A549 (cell line): ENCODE measurements around the gene PROSER3. TPM values are rescaled to one million over a fixed set of nuclear protein-coding genes. Genes with fewer than 3 reads are reported as not detected.

ENCODE experiments used
- ATAC-seq, 2 experiments: fragments of 200-7000 bp in 1 of 2; fragments of >200 bp in 1 of 2; cut with Nextera tagmentation in 1 of 2; cut with Tn5 transposase in 1 of 2; 3 replicates each; pipeline versions ENCODE4 v1.8.0 to v1.9.1; 2018 to 2020; ENCODE audit warnings: mild to moderate bottlenecking in 1 of 2, moderate library complexity in 1 of 2
- CTCF ChIA-PET: fragments of 300-600 bp; sonication (Branson Sonifier 250); formaldehyde crosslinking; extraction: SDS; loops from one replicate; lab custom pipeline; 2021; ENCODE audit warnings: antibody characterized with exemption, inconsistent platforms; lab: Yijun Ruan, JAX
- POLR2A ChIA-PET: fragments of 350-600 bp; formaldehyde crosslinking; extraction: SDS; loops from one replicate; lab custom pipeline; 2021; ENCODE audit warnings: antibody characterized with exemption, inconsistent platforms; lab: Yijun Ruan, JAX
- DNase-seq, 2 experiments: peaks; one replicate each; pipeline versions ENCODE4 v3.0.0 to v3.0.0-alpha.2; 2011 to 2016; ENCODE audit warnings: low read depth in 1 of 2, low spot score in 1 of 2
- FAIRE-seq: peaks from 2 replicates; lab custom pipeline; 2011; peaks lifted over from hg19 to GRCh38; lab: Jason Lieb, UNC
- H3K27ac ChIP-seq, 2 experiments: fragments of >200 bp; sonication (Bioruptor Twin); formaldehyde crosslinking; 3 replicates each; pipeline ENCODE4 v1.5.1; 2016 to 2017
- H3K4me1 ChIP-seq: fragments of >200 bp; sonication (Bioruptor Twin); formaldehyde crosslinking; 3 replicates; pipeline ENCODE4 v1.6.1; 2016
- H3K4me2 ChIP-seq: fragments of >200 bp; sonication (Bioruptor Twin); formaldehyde crosslinking; 3 replicates; pipeline ENCODE4 v1.6.1; 2016
- H3K4me3 ChIP-seq: fragments of >200 bp; sonication (Bioruptor Twin); formaldehyde crosslinking; 3 replicates; pipeline ENCODE4 v1.5.1; 2016
- H3K9me3 ChIP-seq: fragments of >200 bp; sonication (Bioruptor Twin); formaldehyde crosslinking; 3 replicates; pipeline ENCODE4 v1.6.1; 2016
- ATOH8 ChIP-seq: fragments of 250-450 bp; sonication (Bioruptor Pico); IDR thresholded peaks from 2 replicates; pipeline ENCODE4 v1.5.0; 2020; ENCODE audit warnings: low read depth, mild to moderate bottlenecking, moderate library complexity
- CEBPB ChIP-seq, 2 experiments: fragments of >200 bp in 1 of 2; sonication (Bioruptor Twin) in 1 of 2; formaldehyde crosslinking in 1 of 2; IDR thresholded peaks; 2 replicates each; pipeline ENCODE4 v1.6.1; 2012 to 2016
- E2F6 ChIP-seq: IDR thresholded peaks from 2 replicates; pipeline ENCODE4 v1.6.1; 2012; ENCODE audit warnings: low read depth, borderline replicate concordance
- EHMT2 ChIP-seq: fragments of 200-600 bp; sonication (generic); IDR thresholded peaks from 2 replicates; pipeline ENCODE4 v1.6.1; 2016; ENCODE audit warnings: antibody characterized with exemption, low read depth, mild to moderate bottlenecking, moderate library complexity
- EP300 ChIP-seq, 2 experiments: fragments of >200 bp; sonication (Bioruptor Twin); formaldehyde crosslinking; IDR thresholded peaks; 2 replicates in 1 of 2; 3 replicates in 1 of 2; pipeline ENCODE4 v1.6.1; 2016 to 2017
- ESRRA ChIP-seq: fragments of 150-350 bp; IDR thresholded peaks from 2 replicates; pipeline ENCODE4 v1.6.1; 2014; ENCODE audit warnings: mild to moderate bottlenecking, low read length, borderline replicate concordance
- FOSB ChIP-seq: fragments of 250-450 bp; sonication (Bioruptor Pico); IDR thresholded peaks from 2 replicates; pipeline ENCODE4 v1.5.0; 2020; ENCODE audit warnings: mild to moderate bottlenecking, moderate library complexity
- FOXS1 ChIP-seq: fragments of 250-450 bp; sonication (Bioruptor Pico); IDR thresholded peaks from 2 replicates; pipeline ENCODE4 v1.5.0; 2020; ENCODE audit warnings: mild to moderate bottlenecking, moderate library complexity
- GATA3 ChIP-seq: IDR thresholded peaks from 2 replicates; pipeline ENCODE4 v1.6.1; 2012; ENCODE audit warnings: borderline replicate concordance
- HES2 ChIP-seq: fragments of >200 bp; sonication (Bioruptor Twin); formaldehyde crosslinking; IDR thresholded peaks from 2 replicates; pipeline ENCODE4 v1.6.1; 2016
- HOXA7 ChIP-seq: fragments of 250-450 bp; sonication (Bioruptor Pico); IDR thresholded peaks from 2 replicates; pipeline ENCODE4 v1.5.0; 2020; ENCODE audit warnings: mild to moderate bottlenecking, moderate library complexity
- HOXB5 ChIP-seq: fragments of 250-450 bp; sonication (Bioruptor Pico); IDR thresholded peaks from 2 replicates; pipeline ENCODE4 v1.5.0; 2020; ENCODE audit warnings: mild to moderate bottlenecking, moderate library complexity
- JUN ChIP-seq, 2 experiments: fragments of >200 bp; sonication (Bioruptor Twin); formaldehyde crosslinking; IDR thresholded peaks; 2 replicates in 1 of 2; 3 replicates in 1 of 2; pipeline ENCODE4 v1.6.1; 2016 to 2017
- KDM1A ChIP-seq: fragments of 200-600 bp; sonication (generic); IDR thresholded peaks from 2 replicates; pipeline ENCODE4 v1.6.1; 2016; ENCODE audit warnings: low read depth, mild to moderate bottlenecking
- MAFK ChIP-seq: fragments of 450-650 bp; IDR thresholded peaks from 2 replicates; pipeline ENCODE4 v1.6.1; 2014; ENCODE audit not compliant: partially characterized antibody
- NFE2L2 ChIP-seq: fragments of 150-350 bp; conservative IDR thresholded peaks from 2 replicates; pipeline ENCODE4 v1.6.1; 2014; ENCODE audit warnings: low read length
- NPAS2 ChIP-seq: fragments of 250-450 bp; sonication (Bioruptor Pico); IDR thresholded peaks from 2 replicates; pipeline ENCODE4 v1.8.0; 2022; ENCODE audit warnings: mild to moderate bottlenecking, moderate library complexity, borderline replicate concordance
- PBX3 ChIP-seq: IDR thresholded peaks from 2 replicates; pipeline ENCODE4 v1.6.1; 2012
- POLR2AphosphoS2 ChIP-seq: conservative IDR thresholded peaks from 2 replicates; pipeline ENCODE4 v1.6.1; 2012; ENCODE audit warnings: low read length, improper control_type of control experiment, inconsistent platforms
- RARB ChIP-seq: fragments of 250-450 bp; sonication (Bioruptor Pico); IDR thresholded peaks from 2 replicates; pipeline ENCODE4 v1.8.0; 2021; ENCODE audit warnings: mild to moderate bottlenecking, moderate library complexity
- REST ChIP-seq: fragments of 200-600 bp; sonication (generic); IDR thresholded peaks from 2 replicates; pipeline ENCODE4 v1.6.1; 2016; ENCODE audit warnings: antibody characterized with exemption, mild to moderate bottlenecking, moderate library complexity
- RFX5 ChIP-seq: fragments of 450-650 bp; IDR thresholded peaks from 2 replicates; pipeline ENCODE4 v1.7.1; 2014; ENCODE audit warnings: antibody characterized with exemption, mild to moderate bottlenecking, moderate library complexity
- SMC3 ChIP-seq: fragments of >200 bp; sonication (Bioruptor Twin); formaldehyde crosslinking; IDR thresholded peaks from 3 replicates; pipeline ENCODE4 v1.6.1; 2018; ENCODE audit warnings: inconsistent platforms
- SREBF2 ChIP-seq: fragments of 450-650 bp; IDR thresholded peaks from 2 replicates; pipeline ENCODE4 v1.6.1; 2014; ENCODE audit warnings: mild to moderate bottlenecking, moderate library complexity
- TFCP2L1 ChIP-seq: fragments of 250-450 bp; sonication (Bioruptor Pico); IDR thresholded peaks from 2 replicates; pipeline ENCODE4 v1.5.0; 2021; ENCODE audit warnings: mild to moderate bottlenecking
- WGBS: methylation state at CpG from one replicate; pipeline ENCODE4 v1.1.6; 2017; ENCODE audit errors: missing lambda C conversion rate; 5-methylcytosine and 5-hydroxymethylcytosine counted together
- polyA plus RNA-seq, 4 experiments: library from polyadenylated mRNA; depleted of rRNA in 3 of 4; stranded (reverse); fragments of >200 nt; fragmentation: RNase III in 1 of 4; extraction: RNeasy Plus Mini Kit Qiagen cat#74134 plus additional on column Dnase treatment in 1 of 4; gene quantifications; 2 replicates in 3 of 4; 3 replicates in 1 of 4; pipeline ENCODE4 v1.2.3, GENCODE V29; 2011 to 2017

PROSER3 gene
- polyA plus RNA-seq, 2 of the 4 experiments (the other 2 are of a cell fraction): 19.5 to 24.4 TPM

- FAIRE-seq (no peak), ATAC-seq (peak in 1 of 2 experiments; percentile 0; a peak in 1 of 6 replicates), DNase-seq (no peak)
- Histone ChIP-seq H3K4me2 (peak overlapping the region; percentile 89), H3K27ac (peak overlapping the region; percentile 70 to 83), H3K9me3 (no peaks in the 10 kb centered on the region), H3K4me3 (peak overlapping the region; percentile 47), H3K4me1 (peaks cover 19% of the 10 kb centered on the region)
- ChIA-PET CTCF (interaction anchor here (1.1 to 3.4 kb wide), 10 partner anchors 14 to 192 kb away, joined by 4 to 18 read pairs (median 6); no protein-coding TSS in a partner anchor), POLR2A (interaction anchor here (0.5 to 2.0 kb wide), 8 partner anchors 8 to 275 kb away, joined by 3 to 10 read pairs (median 6); partner anchors contain the start of genes ALKBH6, COX6B1 and LIN37)
- TF ChIP-seq HOXB5 (CRISPR knock-in tag) (no peak), EHMT2 (no peak), GATA3 (0 out of 2 replicates have a peak, but pooled peaks have one; percentile 15), E2F6 (no peak), RARB (no peak), CEBPB (IDR thresholded peaks at IDR 0.05) (no peak), NFE2L2 (0 out of 2 replicates have a peak, but pooled peaks have one; percentile 1), KDM1A (no peak), SREBF2 (no peak), MAFK (no peak), JUN (IDR thresholded peaks at IDR 0.05) (0 out of 5 replicates have a peak, but pooled peaks of 1 of the 2 experiments have one; percentile 48), RFX5 (no peak), HES2 (no peak), FOSB (CRISPR knock-in tag) (no peak), PBX3 (peak; percentile 31; the same call in 1 of the 2 replicates), ATOH8 (CRISPR knock-in tag) (no peak), REST (no peak), HOXA7 (CRISPR knock-in tag) (no peak), NPAS2 (CRISPR knock-in tag) (no peak), SMC3 (no peak), TFCP2L1 (CRISPR knock-in tag) (0 out of 2 replicates have a peak, but pooled peaks have one; percentile 52), ESRRA (no peak), EP300 (IDR thresholded peaks at IDR 0.05) (no peak), POLR2AphosphoS2 (0 out of 2 replicates have a peak, but pooled peaks have one; percentile 66), FOXS1 (CRISPR knock-in tag) (no peak)
- 94% methylated on average over 29 of the region's 29 CpGs for WGBS
Observed at GRCh38 chr19:35739275-35740107, 18.5 kb upstream of the PROSER3 start.
